H1 (cell line): ENCODE results near the gene CCNK. TPM values are rescaled to one million over a fixed set of nuclear protein-coding genes. Genes with fewer than 3 reads are reported as not detected.

Experiments used
- BCL11A ChIP-seq, 2 experiments: IDR thresholded peaks; one replicate each; pipeline ENCODE4 v1.6.1; 2011; ENCODE audit warnings: low read depth in 2 of 2, low read length in 2 of 2, mild to moderate bottlenecking in 2 of 2
- CBX8 ChIP-seq: fragments of 300-800, 300-1000 bp; sonication (generic); IDR thresholded peaks from 2 replicates; pipeline ENCODE4 v1.7.1; 2016; ENCODE audit warnings: low read depth, low read length, borderline replicate concordance
- HDAC6 ChIP-seq: IDR thresholded peaks from one replicate; pipeline ENCODE4 v1.7.1; 2012; ENCODE audit warnings: low read depth, mild to moderate bottlenecking, inconsistent platforms, low read length, moderate library complexity
- JUN ChIP-seq: IDR thresholded peaks from 2 replicates; pipeline ENCODE4 v1.6.1; 2011; ENCODE audit warnings: low read depth, mild to moderate bottlenecking, improper control_type of control experiment, low read length
- TAF1 ChIP-seq: IDR thresholded peaks from 2 replicates; pipeline ENCODE4 v1.6.1; 2011; ENCODE audit warnings: mild to moderate bottlenecking, low read depth, low read length
- polyA plus RNA-seq, 7 experiments: library from polyadenylated mRNA; depleted of rRNA in 3 of 7; stranded (reverse) in 5 of 7; unstranded in 2 of 7; fragments of >200 nt in 5 of 7; fragments of 200-250 nt in 2 of 7; gene quantifications; 1 replicate in 5 of 7; 2 replicates in 1 of 7; 4 replicates in 1 of 7; pipeline versions ENCODE4 v1.2.1 to v1.2.3, GENCODE V29; 2011 to 2013; ENCODE audit warnings: missing spikeins in 2 of 7, mixed read lengths in 2 of 7
- total RNA-seq: library from RNA; stranded (reverse); fragmentation: NEBNext Ultra II Directional; extraction: Animal tissue kit (Norgen Biotek cat#: 25700); gene quantifications from 2 replicates; pipeline ENCODE4 v1.2.1, GENCODE V29; 2021

The CCNK gene
- total and polyA plus RNA-seq, 2 of the 8 experiments (the other 6 are each of a cell fraction or from before 2014, with no cell fraction given): 10.7 to 82.7 TPM

DNA sequence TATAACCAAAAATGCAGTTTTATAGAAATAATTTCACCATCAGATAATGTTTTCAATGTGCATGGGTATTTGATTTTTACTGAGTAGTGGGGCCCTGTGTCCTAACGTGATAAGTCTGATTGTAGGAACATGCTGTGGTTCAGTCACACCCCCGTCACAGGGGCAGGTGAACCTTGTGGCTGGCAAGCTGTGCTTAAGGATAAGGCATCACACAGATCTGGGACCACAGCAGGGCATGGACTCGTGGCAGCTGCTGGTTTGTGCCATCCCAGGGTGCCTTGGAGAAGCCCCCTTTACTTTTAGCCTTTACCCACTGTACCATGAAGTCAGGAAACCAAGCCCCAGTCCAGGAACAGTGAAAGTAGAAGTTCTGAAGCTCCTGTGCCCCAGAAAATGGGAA lies 16.7 kb downstream of the CCNK start (continued):
- TF ChIP-seq CBX8 (no peak), TAF1 (no peak), JUN (no peak), HDAC6 (no peak), BCL11A (IDR thresholded peaks at IDR 0.05; ENCODE audit: low read depth in 2 of 2, low read length in 2 of 2) (no peak)
